ENCODE measurements around the gene TMEM120B. TPM values are rescaled to one million over a fixed set of nuclear protein-coding genes. Genes with fewer than 3 reads are reported as not detected.

The TMEM120B gene
- total RNA-seq, 1 experiment from 2014 or later = 14.2 TPM

GRCh38 chr12:121731473-121731872, 18.9 kb downstream of the TMEM120B start:
- Mint-ChIP-seq H3K36me3 (ENCODE audit: insufficient read depth, unreplicated experiment) (peaks cover 6% of the 10 kb centered on the region), H3K27me3 (ENCODE audit: insufficient read depth, unreplicated experiment) (no peaks in the 10 kb centered on the region), H3K4me3 (ENCODE audit: unreplicated experiment) (no peak overlapping the region), H3K9me3 (ENCODE audit: unreplicated experiment) (no peaks in the 10 kb centered on the region), H3K27ac (ENCODE audit: low read depth, unreplicated experiment) (no peak overlapping the region), H3K4me1 (ENCODE audit: insufficient read depth, unreplicated experiment) (no peaks in the 10 kb centered on the region)
- no TSS peak for BruUV-seq (replicated peaks)
- intact Hi-C loops (cut with micrococcal nuclease) = no loop called here
- CTCF ChIA-PET = no interaction called here
- POLR2A ChIA-PET = no interaction called here
- no peak for TF ChIP-seq CTCF (IDR thresholded peaks at IDR 0.05; ENCODE audit: unreplicated experiment)
- DNase-seq (ENCODE audit: unreplicated experiment) = no peak

DNA sequence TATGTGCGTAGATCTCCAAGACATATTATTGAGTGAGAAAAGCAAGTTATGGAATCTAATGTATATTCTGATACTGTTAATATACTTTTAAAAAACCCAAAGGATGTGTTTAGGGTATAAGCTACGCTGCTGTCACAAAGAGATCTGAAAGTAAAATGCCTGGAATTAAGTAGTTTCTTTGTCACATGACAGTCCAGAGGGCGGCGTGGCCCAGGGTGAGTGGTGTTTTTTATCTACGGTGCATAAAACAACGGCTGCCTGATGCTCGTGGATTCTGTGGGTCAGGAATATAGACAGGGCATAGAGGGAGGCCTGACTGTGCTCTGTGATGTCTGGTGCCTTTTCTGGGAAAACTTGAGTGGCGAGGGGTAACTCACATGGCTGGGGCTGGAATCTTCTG, 21.3 kb downstream of the TMEM120B start:
- peaks cover 12% of the 10 kb centered on the region for H3K36me3 Mint-ChIP-seq (ENCODE audit: insufficient read depth, unreplicated experiment)
- no TSS peak for BruUV-seq (replicated peaks)
- ChIA-PET CTCF (no interaction called here), POLR2A (no interaction called here)
- no peaks in the 10 kb centered on the region for H3K9me3 Mint-ChIP-seq (ENCODE audit: unreplicated experiment)
- no peaks in the 10 kb centered on the region for H3K27me3 Mint-ChIP-seq (ENCODE audit: insufficient read depth, unreplicated experiment)
- no peaks in the 10 kb centered on the region for H3K4me1 Mint-ChIP-seq (ENCODE audit: insufficient read depth, unreplicated experiment)
- no peak for DNase-seq (ENCODE audit: unreplicated experiment)
- TF ChIP-seq CTCF (IDR thresholded peaks at IDR 0.05; ENCODE audit: unreplicated experiment) = no peak
- H3K4me3 Mint-ChIP-seq (ENCODE audit: unreplicated experiment) = no peak overlapping the region
- intact Hi-C loops (cut with micrococcal nuclease) = no loop called here
- no peak overlapping the region for H3K27ac Mint-ChIP-seq (ENCODE audit: low read depth, unreplicated experiment)

GRCh38 chr12:121738340-121738858, 25.8 kb downstream of the TMEM120B start:
- Mint-ChIP-seq H3K4me1 (ENCODE audit: insufficient read depth, unreplicated experiment) (no peaks in the 10 kb centered on the region), H3K27me3 (ENCODE audit: insufficient read depth, unreplicated experiment) (no peaks in the 10 kb centered on the region), H3K9me3 (ENCODE audit: unreplicated experiment) (no peaks in the 10 kb centered on the region), H3K27ac (ENCODE audit: low read depth, unreplicated experiment) (no peak overlapping the region), H3K4me3 (ENCODE audit: unreplicated experiment) (no peak overlapping the region), H3K36me3 (ENCODE audit: insufficient read depth, unreplicated experiment) (peaks cover 21% of the 10 kb centered on the region)
- POLR2A ChIA-PET = no interaction called here
- intact Hi-C loops (cut with micrococcal nuclease) = no loop called here
- DNase-seq (ENCODE audit: unreplicated experiment) = no peak
- CTCF ChIA-PET = no interaction called here
- BruUV-seq (replicated peaks) = no TSS peak
- TF ChIP-seq CTCF (IDR thresholded peaks at IDR 0.05; ENCODE audit: unreplicated experiment) = no peak

GRCh38 chr12:121740847-121741246, 28.3 kb downstream of the TMEM120B start:
- Mint-ChIP-seq H3K9me3 (ENCODE audit: unreplicated experiment) (no peaks in the 10 kb centered on the region), H3K36me3 (ENCODE audit: insufficient read depth, unreplicated experiment) (peaks cover 21% of the 10 kb centered on the region), H3K27me3 (ENCODE audit: insufficient read depth, unreplicated experiment) (no peaks in the 10 kb centered on the region), H3K27ac (ENCODE audit: low read depth, unreplicated experiment) (no peak overlapping the region), H3K4me3 (ENCODE audit: unreplicated experiment) (no peak overlapping the region), H3K4me1 (ENCODE audit: insufficient read depth, unreplicated experiment) (no peaks in the 10 kb centered on the region)
- BruUV-seq (replicated peaks) = no TSS peak
- TF ChIP-seq CTCF (IDR thresholded peaks at IDR 0.05; ENCODE audit: unreplicated experiment) = no peak
- ChIA-PET POLR2A (interaction anchor here (0.9 to 1.2 kb wide), 2 partner anchors 13 to 25 kb away, joined by 3 to 4 read pairs; no protein-coding TSS in a partner anchor), CTCF (interaction anchor here (0.6 to 1.1 kb wide), 4 partner anchors 9 to 55 kb away, joined by 3 read pairs; no protein-coding TSS in a partner anchor)
- intact Hi-C loops (cut with micrococcal nuclease) = no loop called here
- DNase-seq (ENCODE audit: unreplicated experiment) = no peak
